PC-3 (cell line): Measurements from ENCODE around the gene APOL4.

Experiments used
- EZH2 ChIP-seq: fragments of 300-600 bp; sonication (generic); IDR thresholded peaks from one replicate; pipeline ENCODE4 v1.6.1; 2017; ENCODE audit warnings: antibody characterized with exemption, mild to moderate bottlenecking, low read length; ENCODE audit not compliant: unreplicated experiment
- EZH2phosphoT487 ChIP-seq: fragments of 300-600 bp; sonication (generic); IDR thresholded peaks from 2 replicates; pipeline ENCODE4 v1.6.1; 2018; ENCODE audit warnings: mild to moderate bottlenecking, antibody characterized with exemption, low read length, borderline replicate concordance
- TF ChIP-seq, protein P1 (sequence below): fragments of 300-600 bp; sonication (generic); conservative IDR thresholded peaks from 2 replicates; pipeline ENCODE4 v1.5.1; 2017; ENCODE audit warnings: antibody characterized with exemption, low read depth, mild to moderate bottlenecking, low read length

DNA sequence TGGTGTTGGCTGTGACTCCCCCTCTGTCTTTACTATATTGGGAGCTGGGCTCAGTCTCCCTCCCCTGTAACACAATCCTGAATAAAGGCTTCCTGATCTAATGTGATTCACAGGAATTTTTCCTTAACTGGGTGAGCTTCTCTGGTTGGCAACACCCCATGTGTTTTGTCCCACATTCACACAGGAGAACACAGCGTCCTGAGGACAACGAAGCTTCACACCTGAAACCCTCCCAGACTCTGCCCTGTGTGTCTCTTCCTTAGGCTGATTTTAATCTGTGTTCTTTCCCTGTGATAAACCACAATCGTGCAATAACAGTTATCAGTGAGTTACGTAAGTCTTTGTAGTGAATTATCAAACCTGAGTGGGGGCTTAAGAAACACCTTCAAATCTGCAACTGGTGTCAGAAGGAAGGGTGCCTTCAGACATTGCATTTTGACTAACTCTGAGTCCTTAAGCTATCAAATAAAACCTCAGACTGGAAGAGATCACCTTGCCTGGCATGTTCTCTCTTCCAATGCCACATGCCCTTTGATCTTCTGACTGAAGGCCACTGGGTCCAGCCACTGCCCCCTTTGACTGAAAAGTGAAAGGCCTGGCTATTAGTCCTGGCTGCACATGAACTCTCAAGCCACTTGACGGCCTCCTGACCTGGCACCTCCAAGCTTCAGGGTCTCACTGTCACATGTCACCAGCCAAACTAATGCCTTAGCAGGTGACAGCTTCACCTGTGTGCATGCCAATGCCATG, 58.4 kb downstream of the APOL4 start:
- TF ChIP-seq EZH2: no peak
- TF ChIP-seq, protein P1, sequence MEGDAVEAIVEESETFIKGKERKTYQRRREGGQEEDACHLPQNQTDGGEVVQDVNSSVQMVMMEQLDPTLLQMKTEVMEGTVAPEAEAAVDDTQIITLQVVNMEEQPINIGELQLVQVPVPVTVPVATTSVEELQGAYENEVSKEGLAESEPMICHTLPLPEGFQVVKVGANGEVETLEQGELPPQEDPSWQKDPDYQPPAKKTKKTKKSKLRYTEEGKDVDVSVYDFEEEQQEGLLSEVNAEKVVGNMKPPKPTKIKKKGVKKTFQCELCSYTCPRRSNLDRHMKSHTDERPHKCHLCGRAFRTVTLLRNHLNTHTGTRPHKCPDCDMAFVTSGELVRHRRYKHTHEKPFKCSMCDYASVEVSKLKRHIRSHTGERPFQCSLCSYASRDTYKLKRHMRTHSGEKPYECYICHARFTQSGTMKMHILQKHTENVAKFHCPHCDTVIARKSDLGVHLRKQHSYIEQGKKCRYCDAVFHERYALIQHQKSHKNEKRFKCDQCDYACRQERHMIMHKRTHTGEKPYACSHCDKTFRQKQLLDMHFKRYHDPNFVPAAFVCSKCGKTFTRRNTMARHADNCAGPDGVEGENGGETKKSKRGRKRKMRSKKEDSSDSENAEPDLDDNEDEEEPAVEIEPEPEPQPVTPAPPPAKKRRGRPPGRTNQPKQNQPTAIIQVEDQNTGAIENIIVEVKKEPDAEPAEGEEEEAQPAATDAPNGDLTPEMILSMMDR: no peak
- no peak for TF ChIP-seq EZH2phosphoT487
